GM12865 (cell line): Measurements from ENCODE around the gene LHX4.

ENCODE experiments used
- DNase-seq: peaks from one replicate; pipeline ENCODE4 v3.0.0; 2010; ENCODE audit warnings: low read depth
- H3K4me3 ChIP-seq: 2 replicates; pipeline ENCODE4 v1.5.1; 2011; ENCODE audit warnings: mild to moderate bottlenecking, low read depth, low read length, control low read depth
- TF ChIP-seq, protein P1 (sequence below): IDR thresholded peaks from 2 replicates; pipeline ENCODE4 v1.5.1; 2011; ENCODE audit warnings: low read length, control low read depth, low read depth, inconsistent platforms; ENCODE audit not compliant: insufficient read depth; ENCODE audit errors: missing control alignments

Gene LHX4

DNA sequence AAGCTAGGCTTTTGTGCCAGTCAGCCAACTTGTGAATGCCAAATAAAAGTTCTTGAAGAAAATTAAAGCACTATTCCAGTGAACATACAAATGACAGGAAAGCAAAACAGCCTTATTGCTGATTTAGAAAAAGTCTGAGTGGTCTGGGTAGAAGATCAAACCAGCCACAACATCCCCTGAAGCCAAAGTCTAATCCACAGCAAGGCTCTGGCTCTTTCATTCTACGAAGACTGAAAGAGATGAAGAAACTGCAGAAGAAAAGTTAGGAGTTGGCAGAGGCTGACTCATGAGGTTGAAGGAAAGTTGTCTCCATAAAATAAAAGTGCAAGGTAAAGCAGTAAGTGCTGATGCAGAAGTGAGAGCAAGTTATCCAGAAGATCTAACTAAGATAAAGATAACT, 65.9 kb downstream of the LHX4 start:
- H3K4me3 ChIP-seq, result no peak overlapping the region
- no peak for DNase-seq
- TF ChIP-seq, protein P1, sequence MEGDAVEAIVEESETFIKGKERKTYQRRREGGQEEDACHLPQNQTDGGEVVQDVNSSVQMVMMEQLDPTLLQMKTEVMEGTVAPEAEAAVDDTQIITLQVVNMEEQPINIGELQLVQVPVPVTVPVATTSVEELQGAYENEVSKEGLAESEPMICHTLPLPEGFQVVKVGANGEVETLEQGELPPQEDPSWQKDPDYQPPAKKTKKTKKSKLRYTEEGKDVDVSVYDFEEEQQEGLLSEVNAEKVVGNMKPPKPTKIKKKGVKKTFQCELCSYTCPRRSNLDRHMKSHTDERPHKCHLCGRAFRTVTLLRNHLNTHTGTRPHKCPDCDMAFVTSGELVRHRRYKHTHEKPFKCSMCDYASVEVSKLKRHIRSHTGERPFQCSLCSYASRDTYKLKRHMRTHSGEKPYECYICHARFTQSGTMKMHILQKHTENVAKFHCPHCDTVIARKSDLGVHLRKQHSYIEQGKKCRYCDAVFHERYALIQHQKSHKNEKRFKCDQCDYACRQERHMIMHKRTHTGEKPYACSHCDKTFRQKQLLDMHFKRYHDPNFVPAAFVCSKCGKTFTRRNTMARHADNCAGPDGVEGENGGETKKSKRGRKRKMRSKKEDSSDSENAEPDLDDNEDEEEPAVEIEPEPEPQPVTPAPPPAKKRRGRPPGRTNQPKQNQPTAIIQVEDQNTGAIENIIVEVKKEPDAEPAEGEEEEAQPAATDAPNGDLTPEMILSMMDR, result no peak

DNA sequence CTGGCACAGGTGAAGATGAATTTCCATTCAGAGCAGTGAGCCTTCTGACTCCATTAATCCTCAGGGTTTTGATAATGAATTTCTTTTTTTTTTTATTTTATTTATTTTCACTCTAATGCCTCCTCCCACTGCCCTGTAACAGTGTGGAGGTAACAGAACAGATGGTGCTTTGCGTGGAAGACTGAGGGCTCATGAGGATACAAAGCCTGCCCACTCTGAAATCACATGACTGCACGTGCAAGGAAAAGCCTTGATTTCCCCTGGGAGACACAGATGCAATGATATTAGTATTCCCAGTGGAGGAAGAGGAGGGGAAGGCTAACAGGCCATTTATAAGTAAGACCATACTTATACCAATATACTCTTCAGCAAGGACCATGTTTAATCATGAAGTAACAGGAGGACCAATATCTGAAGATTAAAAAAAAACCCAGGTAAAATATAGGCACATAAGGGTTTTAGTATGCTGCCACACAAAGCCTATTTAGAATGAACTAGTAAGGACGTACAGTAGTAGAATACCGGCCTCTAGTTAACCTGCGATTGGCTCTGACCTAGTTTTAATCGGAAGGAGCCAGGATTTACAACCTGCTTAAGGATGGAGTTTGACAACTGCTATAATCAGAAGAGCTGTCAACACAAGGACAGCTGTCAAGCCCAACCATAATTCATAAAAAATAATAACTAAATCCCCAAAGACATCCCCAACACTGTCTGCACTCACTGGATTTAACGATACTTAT, 69.6 kb downstream of the LHX4 start:
- no peak for DNase-seq
- TF ChIP-seq, protein P1, result no peak
- H3K4me3 ChIP-seq, result no peak overlapping the region

DNA sequence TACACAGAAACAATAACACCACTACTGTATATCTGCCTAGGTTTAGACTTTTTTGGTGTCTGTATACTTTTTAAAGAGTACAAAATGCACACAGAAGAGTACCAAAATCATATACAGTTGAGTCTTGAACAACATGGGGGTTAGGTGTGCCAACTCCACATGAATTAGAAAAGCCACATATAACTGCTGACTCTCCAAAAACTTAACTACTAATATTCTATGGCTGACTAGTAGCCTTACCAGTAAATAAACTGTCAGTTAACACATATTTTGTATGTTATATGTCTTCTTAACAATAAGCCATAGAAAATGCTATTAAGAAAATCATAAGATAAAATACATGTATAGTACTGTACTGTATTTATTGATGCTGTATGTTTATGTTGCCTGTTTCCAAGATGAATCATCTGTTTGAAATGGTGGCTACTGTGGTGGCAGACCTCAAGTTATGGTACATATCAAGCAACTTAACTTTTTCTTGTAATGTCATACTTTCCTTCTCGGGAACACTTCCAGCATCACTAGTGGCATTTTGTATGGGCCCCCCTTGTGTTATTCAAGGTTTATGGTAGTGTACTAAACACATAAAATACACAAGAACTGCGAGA, 71.2 kb downstream of the LHX4 start:
- DNase-seq, result no peak
- TF ChIP-seq, protein P1, result no peak
- no peak overlapping the region for H3K4me3 ChIP-seq

DNA sequence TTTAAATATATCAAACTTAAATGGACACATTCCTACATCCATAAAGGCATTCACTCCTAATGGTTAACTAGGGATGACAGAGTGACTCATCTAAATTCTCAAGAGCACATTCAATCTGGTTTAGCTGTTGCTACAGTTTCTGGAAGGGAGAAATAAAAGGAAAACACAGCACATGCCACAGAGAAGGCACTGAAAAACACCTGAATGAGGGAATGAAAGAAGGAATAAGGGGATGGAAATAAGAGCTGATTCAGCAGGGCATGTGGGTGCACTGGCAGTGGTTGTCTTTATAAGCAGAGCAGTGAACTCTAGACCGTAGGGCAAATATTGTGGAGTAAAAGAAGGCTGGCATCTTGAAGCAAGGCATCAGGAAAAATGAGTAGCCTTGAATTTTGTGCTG, 79.3 kb downstream of the LHX4 start:
- H3K4me3 ChIP-seq, result no peak overlapping the region
- TF ChIP-seq, protein P1, result no peak
- no peak for DNase-seq

DNA sequence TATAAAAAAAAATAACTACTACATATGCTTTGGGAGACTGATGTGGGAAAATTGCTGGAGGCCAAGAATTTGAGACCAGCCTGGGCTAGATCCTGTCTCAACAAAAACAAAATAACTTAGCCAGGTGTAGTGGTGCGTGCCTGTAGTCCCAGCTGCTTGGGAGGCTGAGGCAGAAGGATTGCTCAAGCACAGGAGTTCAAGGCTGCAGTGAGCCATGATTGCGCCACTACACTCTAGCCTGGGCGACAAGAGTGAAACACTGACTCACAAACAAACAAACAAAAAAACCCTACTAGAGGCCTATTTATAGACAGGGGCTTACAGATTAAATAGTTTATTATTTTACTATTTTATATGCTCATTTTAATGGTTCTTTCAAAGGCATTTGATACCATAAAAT, 80.0 kb downstream of the LHX4 start:
- DNase-seq, result no peak
- no peak overlapping the region for H3K4me3 ChIP-seq
- TF ChIP-seq, protein P1, result no peak

DNA sequence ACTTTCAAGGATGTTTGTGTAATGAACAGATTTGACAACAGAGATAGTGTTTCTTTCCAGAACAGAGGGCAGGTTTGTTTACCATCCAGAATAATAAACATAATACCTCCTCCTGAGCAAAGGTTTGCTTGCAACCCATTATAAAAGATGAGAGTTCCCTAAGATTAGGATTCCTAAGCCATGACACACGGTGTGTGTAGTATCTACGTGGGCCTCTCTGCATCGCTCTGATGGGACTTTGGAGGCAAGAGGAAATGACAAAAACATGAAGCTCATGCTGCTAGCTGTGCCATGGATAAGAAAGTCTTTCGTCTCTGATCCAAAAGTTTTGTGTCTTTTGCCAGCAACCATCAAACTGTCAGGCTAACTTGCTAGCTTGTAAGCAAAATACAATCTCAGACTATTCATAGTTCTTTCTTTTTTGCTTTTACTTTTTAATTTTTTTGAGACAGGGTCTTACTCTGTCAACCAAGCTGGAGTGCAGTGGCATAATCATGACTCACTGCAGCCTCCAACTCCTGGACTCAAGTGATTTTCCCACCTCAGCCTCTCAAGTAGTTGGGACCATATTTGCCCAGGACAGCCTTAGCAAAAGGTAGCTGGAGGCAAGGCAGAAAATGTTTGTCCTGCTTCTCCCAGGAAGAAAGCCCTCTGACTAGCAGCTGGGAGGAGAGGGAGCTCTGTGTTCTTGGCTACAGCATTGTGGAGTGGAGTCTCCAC, 81.1 kb downstream of the LHX4 start:
- TF ChIP-seq, protein P1, result no peak
- no peak overlapping the region for H3K4me3 ChIP-seq
- no peak for DNase-seq
